GM23338 (cell line): ENCODE results near the gene DDX49.
A peak's percentile ranks its signal among the peaks of the same experiment; 100 is the strongest.

Source experiments
- CREB1 ChIP-seq: fragments of 250-450 bp; sonication (Bioruptor Pico); IDR thresholded peaks from 2 replicates; pipeline ENCODE4 v1.5.0; 2020; ENCODE audit warnings: low read depth, mild to moderate bottlenecking, moderate library complexity
- CTCF ChIP-seq, 2 experiments: fragments of 200-600 bp in 1 of 2; sonication (generic) in 1 of 2; conservative IDR thresholded peaks; 2 replicates each; pipeline versions ENCODE4 v1.5.1 to v1.6.1; 2016 to 2017; ENCODE audit warnings: antibody characterized with exemption in 2 of 2, low read depth in 2 of 2, mild to moderate bottlenecking in 2 of 2, moderate library complexity in 1 of 2
- ETS1 ChIP-seq: IDR thresholded peaks from 2 replicates; pipeline ENCODE4 v1.6.1; 2016; ENCODE audit warnings: antibody characterized with exemption
- EZH2 ChIP-seq: fragments of 200-600 bp; sonication (generic); IDR thresholded peaks from one replicate; pipeline ENCODE4 v1.8.0; 2017; ENCODE audit warnings: antibody characterized with exemption, mild to moderate bottlenecking, low read depth; ENCODE audit not compliant: unreplicated experiment
- EZH2phosphoT487 ChIP-seq: fragments of 200-600 bp; sonication (generic); IDR thresholded peaks from one replicate; pipeline ENCODE4 v1.8.1; 2018; ENCODE audit warnings: antibody characterized with exemption; ENCODE audit not compliant: unreplicated experiment
- JUNB ChIP-seq: IDR thresholded peaks from one replicate; pipeline ENCODE4 v1.6.1; 2016; ENCODE audit warnings: antibody characterized with exemption; ENCODE audit not compliant: unreplicated experiment
- NANOG ChIP-seq: IDR thresholded peaks from 2 replicates; pipeline ENCODE4 v1.6.1; 2016; ENCODE audit warnings: antibody characterized with exemption, borderline replicate concordance
- POLR2AphosphoS5 ChIP-seq: IDR thresholded peaks from 2 replicates; pipeline ENCODE4 v1.6.1; 2016; ENCODE audit warnings: antibody characterized with exemption, low read depth
- REST ChIP-seq: IDR thresholded peaks from one replicate; pipeline ENCODE4 v1.6.1; 2018; ENCODE audit warnings: antibody characterized with exemption; ENCODE audit not compliant: unreplicated experiment
- STAT1 ChIP-seq: IDR thresholded peaks from one replicate; pipeline ENCODE4 v1.6.1; 2016; ENCODE audit warnings: antibody characterized with exemption; ENCODE audit not compliant: unreplicated experiment
- ZNF462 ChIP-seq: fragments of 250-450 bp; sonication (Bioruptor Pico); IDR thresholded peaks from 2 replicates; pipeline ENCODE4 v1.5.0; 2020; ENCODE audit warnings: mild to moderate bottlenecking, moderate library complexity

DNA sequence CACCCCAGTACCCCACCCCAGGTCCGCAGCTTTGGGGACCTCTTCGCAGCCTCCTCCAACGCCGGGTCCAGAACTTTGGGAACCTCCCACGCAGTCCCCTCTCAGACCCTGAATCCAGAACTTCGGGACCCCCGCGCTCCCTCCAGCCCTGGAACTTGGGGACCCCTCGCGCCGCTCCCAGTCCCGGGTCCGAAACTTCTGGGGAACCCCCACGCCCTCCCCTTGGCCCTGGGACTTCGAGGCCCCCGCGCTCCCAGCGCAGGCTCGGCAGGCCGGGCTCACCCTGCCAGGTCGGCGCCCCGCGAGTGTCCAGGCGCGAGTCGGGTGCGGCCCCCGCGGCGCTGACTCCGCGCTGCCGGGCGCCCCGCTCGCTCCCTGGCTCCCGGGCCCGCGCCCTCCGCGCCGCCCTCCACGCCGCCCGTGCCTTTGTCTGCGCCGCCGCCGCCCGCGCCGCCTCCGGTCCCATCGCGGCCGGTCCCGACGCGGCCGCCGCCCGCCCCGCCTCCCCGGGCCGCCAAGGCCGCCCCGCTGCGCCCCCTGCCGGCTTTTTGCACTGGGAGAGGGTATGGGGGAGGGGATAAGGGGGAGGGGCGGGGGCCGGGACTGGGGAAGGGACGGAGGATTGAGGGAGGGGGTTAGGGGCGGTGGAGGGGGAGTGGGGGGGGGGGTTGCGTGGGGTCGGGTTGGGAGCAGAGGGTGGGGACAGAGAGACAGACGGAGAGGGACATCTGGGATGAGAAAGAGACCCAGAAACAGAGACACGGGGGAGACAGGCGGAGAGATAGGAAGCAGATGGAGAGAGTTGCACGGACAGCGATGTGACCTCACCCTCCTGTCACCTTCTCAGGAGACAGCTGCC is 21.5 kb downstream of the DDX49 start, which contains the start of gene HOMER3:
- TF ChIP-seq CTCF (conservative IDR thresholded peaks at IDR 0.05; ENCODE audit: low read depth in 2 of 2) = peak in 1 of 2 experiments; percentile 58; a peak in 2 of 4 replicates
- TF ChIP-seq REST = no peak
- no peak for TF ChIP-seq JUNB
- no peak for TF ChIP-seq POLR2AphosphoS5
- TF ChIP-seq EZH2phosphoT487 = no peak
- no peak for TF ChIP-seq EZH2
- TF ChIP-seq ZNF462 = no peak
- no peak for TF ChIP-seq CREB1
- no peak for TF ChIP-seq ETS1
- no peak for TF ChIP-seq STAT1
- no peak for TF ChIP-seq NANOG
